HG03565 (cell line): ENCODE measurements around the gene ERICH6B.

Experiments used
- ATAC-seq: cut with Tn5 transposase; IDR thresholded peaks from one replicate; pipeline ENCODE4 v1.9.1; 2021; ENCODE audit warnings: mild to moderate bottlenecking, moderate library complexity; ENCODE audit not compliant: unreplicated experiment

The ERICH6B gene

DNA sequence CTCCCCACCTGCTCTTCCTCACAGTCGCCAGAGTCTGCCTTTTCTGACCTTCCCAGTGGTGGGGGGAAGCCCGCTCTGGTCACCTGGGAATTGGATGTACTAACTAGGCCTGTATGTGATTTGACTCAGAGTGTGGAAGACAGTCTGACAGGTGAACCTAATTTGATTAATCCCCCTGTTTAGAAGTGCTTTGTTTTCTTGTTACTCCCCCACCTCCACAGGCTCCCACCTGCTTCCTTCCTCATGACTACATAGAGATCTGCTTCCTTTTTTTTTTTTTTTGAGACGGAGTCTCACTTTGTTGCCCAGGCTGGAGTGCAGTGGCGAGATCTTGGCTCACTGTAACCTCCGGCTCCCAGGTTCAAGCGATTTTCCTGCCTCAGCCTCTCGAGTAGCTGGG, 106.8 kb downstream of the ERICH6B start:
- no peak for ATAC-seq

DNA sequence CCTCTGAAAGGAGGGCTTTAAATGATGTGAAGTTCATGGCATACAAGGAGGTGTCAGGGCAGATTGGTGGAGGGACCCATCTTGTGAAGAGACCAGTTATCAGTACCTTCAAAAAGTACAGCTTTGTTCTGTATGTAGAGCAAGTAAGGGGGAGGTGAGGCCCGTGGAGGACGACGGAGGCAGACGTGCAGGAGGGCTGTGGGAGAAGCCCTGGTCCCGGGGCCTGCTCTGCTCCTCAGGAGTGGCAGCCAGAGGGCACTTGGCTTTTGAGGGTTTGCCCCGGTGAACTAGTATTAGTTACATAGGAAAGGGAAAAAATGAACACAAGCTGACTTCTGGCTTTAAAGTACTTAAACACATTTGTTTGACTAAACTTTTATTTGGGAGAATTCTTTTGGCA, 108.7 kb downstream of the ERICH6B start:
- ATAC-seq, result no peak

DNA sequence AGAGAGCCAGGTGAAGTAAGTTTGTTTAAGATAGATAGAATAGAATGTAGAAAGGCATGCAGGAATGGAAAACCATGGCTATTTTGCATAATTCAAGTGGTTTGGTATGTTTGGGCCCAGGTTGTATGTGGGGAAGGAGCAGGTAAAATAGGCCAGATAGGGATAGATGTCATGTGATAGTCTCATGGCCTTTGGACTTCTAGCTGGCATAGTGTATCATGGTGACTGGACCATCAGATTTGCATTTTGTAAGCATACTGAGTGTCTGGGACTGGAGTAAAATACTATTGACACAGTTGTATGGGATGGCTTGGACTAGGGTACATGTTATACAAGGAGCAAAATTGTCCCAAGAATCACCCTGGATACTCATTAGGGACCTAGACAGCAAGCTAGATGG, 111.9 kb downstream of the ERICH6B start:
- ATAC-seq, result no peak

DNA sequence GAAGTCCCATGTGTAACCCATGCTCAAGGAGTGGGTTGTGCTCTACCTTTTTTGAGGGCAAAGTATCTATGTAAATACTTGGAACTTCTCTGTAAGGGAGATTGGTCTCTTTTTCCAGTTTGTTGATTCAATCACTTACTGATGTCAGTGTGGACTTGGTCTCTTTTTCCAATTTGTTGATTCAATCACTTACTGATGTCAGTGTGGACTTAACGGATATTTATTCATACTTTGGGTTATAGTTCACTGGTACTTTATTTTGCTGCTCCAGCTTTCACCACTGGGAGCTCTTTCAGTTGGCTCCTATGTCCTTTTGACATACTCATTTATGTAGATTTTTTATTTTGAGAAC, 114.4 kb downstream of the ERICH6B start:
- ATAC-seq, result no peak

DNA sequence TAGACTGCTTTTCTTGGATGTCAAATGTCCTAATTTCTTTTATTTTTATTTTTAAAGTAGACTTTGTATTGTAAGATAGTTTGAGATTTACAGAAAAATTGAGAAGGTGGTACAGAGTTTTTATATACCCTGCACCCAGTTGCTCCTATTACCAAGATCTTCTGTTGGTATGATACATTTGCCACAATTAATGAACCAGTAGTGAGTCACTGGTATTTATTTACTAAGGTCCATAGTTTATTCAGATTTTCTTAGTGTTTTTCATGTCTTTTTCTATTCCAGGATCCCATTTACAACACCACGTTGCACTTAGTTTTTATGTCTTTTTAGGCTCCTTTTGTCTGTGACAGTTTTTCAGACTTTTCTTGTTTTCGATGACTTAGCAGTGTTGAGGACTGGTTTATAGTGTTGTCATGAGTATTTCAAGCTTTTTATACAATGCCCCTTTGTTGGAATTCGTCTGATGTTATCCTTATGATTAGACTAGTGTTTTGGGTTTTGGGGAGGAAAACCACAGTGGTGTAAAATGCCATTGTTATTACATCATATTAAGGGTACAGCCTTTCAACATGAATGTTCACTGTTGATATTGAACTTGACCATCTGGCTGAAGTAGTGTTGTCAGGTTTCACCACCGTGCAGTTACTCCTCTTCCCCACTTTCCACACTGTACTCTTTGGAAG, 114.9 kb downstream of the ERICH6B start:
- no peak for ATAC-seq

DNA sequence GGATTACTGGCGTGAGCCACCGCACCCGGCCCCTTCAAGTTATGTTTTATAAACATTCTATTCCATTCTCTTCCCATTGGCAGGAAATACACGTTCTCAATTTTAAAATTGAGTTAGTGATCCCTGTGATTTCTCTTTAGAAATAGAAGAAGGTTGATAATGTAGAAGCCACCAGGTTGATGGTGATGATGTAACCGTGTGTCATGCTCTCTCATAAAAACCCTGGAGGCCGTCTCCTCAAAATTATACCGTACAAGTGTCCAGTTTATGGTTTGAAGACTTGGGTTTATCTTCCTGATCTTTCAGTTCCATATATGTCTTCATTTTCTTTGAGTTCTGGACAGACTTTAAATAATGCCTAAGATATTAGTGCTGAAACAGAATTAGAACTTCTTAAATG, 118.6 kb downstream of the ERICH6B start:
- no peak for ATAC-seq

DNA sequence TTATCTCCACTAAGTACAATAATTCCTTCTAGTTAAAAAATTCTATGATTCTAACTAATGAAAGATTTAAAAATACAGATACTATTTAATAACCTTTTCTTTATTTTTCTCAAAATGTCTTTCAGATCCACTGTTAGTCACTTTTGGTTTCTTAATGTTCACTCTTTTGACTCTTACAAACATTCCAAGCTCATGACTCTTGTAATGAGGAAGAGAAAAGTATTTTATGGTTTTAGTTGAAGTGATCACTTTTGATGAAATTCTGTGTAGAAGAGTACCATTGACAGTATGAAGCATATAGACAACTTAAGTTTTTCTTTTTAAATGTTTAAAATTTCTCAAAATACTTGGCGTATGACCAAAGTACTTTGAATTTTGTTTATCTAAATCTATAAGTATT, 123.0 kb downstream of the ERICH6B start:
- no peak for ATAC-seq
